ENCODE results near the gene PRLR.

Gene PRLR

DNA sequence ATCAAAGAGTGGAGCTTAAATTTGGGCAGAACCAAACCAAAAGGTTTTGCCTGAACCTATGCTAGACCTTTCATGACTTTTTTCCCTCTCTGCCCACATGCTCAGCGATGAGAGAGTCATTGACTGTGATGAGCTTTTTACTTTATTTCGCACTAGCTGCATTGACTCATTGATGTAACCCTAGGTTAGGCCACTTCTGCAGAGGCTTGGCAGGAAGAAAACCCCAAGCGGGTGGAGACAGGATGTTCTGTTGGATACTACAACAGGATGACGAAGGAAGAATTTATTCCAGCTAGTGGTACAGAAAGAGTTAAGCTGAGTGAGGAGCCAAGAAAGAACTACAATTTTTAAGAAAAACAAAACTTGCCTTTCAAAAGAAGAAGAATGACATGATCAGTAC is 201.0 kb downstream of the PRLR start:
- DNase-seq = no peak

DNA sequence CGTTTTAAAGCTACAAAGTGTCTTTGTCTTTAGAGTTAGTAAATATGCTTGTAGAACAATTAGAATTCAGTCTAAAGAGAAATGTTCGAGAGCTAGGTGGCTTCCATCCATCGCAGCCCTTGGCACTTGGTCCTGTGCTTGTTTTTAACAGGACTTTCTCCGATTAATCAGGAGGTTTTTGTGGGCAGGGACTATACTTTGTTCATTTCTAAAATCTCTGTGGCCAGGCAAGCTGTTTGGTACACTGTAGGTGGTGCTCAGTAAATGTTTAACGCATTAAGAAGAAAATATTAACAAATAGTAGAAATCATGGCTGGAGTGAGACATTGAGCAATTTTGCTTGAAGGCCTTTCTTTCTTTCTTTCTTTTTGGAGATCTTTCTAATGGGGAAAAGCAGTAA is 203.3 kb downstream of the PRLR start:
- no peak for DNase-seq

GRCh38 chr5:35026280-35026840 is 203.9 kb downstream of the PRLR start:
- DNase-seq = no peak

GRCh38 chr5:35024911-35025510 is 205.3 kb downstream of the PRLR start:
- DNase-seq = no peak

- DNase-seq = no peak
Observed at GRCh38 chr5:35023391-35024178, 206.7 kb downstream of the PRLR start.

DNA sequence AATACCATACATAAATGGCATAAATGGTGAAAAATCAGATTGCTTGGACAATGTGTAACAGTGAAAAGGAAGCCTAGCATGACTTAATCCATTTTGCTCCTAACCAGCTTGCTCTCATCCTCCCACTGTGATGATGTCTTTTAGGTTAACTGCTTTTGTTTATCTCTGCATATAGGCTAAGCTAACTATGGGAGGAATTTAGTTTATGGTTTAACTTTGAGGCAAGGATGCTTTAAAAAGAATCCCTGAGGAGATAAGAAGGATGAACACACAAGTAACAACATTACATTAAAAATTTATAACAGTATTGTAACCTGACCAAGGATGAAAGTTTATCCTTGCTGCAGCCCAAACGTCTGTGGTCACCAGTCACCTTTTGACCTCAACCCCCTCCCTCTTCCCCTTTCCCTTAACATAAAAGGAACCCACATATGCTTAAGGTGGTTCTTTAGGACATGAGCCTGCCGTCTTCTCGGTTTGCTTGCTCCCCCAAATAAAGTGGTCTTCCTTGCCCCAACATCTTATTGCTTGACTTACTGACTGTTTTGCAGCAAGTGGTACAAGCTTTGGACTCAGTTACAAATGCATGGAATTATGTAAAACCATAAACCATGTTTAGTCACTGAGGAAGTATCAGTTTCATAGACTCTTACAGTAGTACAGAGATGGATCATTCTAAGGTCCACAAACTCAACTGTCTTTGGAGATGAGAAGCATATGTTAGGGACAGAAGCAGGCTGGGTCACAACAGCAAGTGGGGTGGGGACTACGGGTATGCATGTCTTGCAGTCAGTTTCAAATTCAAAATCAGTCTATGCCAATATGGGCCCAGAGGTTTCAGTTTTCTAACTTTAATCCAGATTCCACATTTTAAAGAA is 213.9 kb downstream of the PRLR start:
- no peak for DNase-seq

- DNase-seq = no peak
Observed at GRCh38 chr5:35015063-35015462, 215.2 kb downstream of the PRLR start.

DNA sequence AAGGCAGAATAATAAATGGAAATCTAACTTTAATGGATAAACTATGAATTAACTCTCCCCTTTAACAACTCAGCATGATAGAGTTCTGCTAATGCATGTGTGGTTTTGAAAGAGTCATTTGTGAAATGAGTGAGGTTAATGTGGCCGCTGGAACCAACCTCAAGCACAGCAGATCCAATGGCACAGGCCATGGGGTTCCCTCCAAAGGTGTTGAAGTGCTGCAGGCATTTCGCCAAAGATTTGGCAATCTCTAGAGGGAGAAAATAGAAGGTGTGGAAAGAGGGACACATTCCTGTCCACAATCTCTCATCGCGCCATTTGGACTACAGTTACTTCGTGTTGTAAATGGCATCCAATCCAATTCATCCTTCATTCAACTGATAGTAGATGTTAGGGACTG is 217.5 kb downstream of the PRLR start:
- DNase-seq = no peak

GRCh38 chr5:35012365-35012764 is 217.9 kb downstream of the PRLR start:
- DNase-seq = no peak

GRCh38 chr5:35010676-35011075 is 219.6 kb downstream of the PRLR start:
- no peak for DNase-seq

- no peak for DNase-seq
Observed at GRCh38 chr5:35009657-35010056, 220.6 kb downstream of the PRLR start.

DNA sequence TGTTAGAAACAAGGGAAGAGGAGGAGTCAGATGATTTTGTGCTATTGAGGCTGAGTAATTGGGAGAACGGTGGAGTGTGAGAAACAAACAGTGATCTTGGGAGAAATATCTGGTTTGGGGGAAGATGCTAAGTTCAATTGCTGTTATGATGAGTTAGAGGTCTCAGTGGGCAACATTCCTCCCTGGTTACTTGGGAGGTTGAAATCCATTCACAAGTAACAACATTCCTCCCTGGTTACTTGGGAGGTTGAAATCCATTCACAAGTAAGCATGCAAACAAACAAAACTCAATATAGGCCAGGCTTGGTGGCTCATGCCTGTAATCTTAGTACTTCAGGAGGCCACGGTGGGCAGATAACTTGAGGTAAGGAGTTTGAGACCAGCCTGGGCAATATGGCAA is 221.3 kb downstream of the PRLR start:
- no peak for DNase-seq

- DNase-seq = no peak
Observed at GRCh38 chr5:35004771-35005170, 225.5 kb downstream of the PRLR start.

GRCh38 chr5:35004200-35004599 is 226.1 kb downstream of the PRLR start:
- DNase-seq = no peak

GRCh38 chr5:35003018-35003957 is 227.0 kb downstream of the PRLR start:
- peak in 4 of 5 donors; percentile 19 to 45 (median 24) for DNase-seq

DNA sequence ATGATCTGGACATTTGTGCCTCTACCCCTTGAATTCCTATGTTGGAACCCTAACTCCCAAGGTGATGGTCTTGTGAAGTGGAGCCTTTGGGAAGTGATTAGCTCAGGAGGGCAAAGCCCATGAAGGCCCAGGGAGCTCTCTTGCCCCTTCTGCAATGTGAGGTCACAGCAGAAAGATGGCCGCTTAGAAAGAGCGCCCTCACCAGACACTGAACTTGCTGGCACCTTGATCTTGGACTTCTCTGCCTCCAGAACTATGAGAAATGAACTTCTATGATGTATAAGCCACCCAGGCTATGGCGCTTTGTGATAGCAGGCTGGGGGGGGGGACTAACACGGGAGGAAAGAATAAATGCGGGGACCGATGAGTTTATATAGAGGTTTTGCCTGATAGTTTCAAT is 227.8 kb downstream of the PRLR start:
- DNase-seq = no peak

DNA sequence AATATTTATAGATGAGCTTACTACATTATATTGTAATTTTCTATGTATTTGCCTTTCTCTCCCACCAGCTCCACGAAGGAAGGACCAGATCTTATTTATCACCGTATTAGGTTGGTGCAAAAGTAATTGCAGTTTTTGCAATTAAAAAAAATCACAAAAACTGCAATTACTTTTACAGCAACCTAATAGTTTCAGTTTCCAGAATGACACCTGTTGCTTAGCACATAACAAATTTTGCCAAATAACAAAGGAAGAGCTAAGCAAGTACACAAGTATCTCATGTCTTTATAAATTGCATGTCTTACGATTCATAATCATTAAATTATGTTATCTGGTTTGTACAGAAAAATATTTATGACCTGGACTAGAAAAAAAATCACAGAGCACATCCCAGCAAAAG is 228.4 kb downstream of the PRLR start:
- no peak for DNase-seq

All from T-helper 1 cell (primary cell).